Measurements from ENCODE around the gene TLE6. TPM values are rescaled to one million over a fixed set of nuclear protein-coding genes. Genes with fewer than 3 reads are reported as not detected.

The TLE6 gene
- total and polyA plus RNA-seq, 2 of the 13 experiments (the other 11 are each of a cell fraction or from before 2014, with no cell fraction given), result 0.24 to 5.5 TPM

DNA sequence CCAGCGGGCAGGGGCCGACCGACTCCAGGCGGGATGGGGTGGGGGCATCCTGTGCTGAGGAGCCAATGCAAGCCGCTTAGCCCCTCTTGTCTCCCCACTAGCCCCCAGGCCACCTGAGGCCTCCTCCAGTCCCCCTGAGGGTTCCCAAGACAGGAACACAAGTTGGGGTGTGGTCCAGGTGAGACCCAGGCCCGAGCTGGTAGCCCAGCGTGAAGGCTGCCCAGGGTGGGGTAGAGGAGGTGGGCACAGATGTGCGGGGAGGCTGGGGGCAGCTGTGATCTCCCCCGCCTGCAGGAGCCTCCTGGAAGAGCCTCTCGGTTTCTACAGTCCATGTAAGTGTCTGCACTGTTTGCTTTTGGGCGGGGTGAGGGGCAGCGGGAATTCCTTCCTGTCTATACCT, 10.4 kb downstream of the TLE6 start:
- no peaks in the 10 kb centered on the region for H4K20me1 ChIP-seq (ENCODE audit: insufficient read depth, low read length)
- no peaks in the 10 kb centered on the region for H3K79me2 ChIP-seq (ENCODE audit: insufficient read depth, low read length)
- no peak overlapping the region for H3K4me2 ChIP-seq (ENCODE audit: low read depth, low read length)
- intact Hi-C loops (cut with micrococcal nuclease; ENCODE audit: unreplicated experiment), result no loop called here
- ChIA-PET POLR2A (no interaction called here), CTCF (ENCODE audit: low intra/inter-chr PET ratio, low total read pairs) (no interaction called here)
- peaks cover 1 to 47% of the 10 kb centered on the region in 2 experiments; a peak in 4 of 5 replicates for H3K27me3 ChIP-seq (ENCODE audit: control insufficient read depth in 1 of 2, insufficient read depth in 2 of 2, low read length in 2 of 2)
- in situ Hi-C loops (cut with HindIII; ENCODE audit: extremely low pct_ligation_motif_present, low pct_unique_long_range_greater_than_20kb), result no loop called here
- no peaks in the 10 kb centered on the region for H3K36me3 ChIP-seq (replicated peaks in 1 of 2; ENCODE audit: control insufficient read depth in 1 of 2, insufficient read depth in 2 of 2, low read length in 2 of 2)
- TF ChIP-seq, protein P1, sequence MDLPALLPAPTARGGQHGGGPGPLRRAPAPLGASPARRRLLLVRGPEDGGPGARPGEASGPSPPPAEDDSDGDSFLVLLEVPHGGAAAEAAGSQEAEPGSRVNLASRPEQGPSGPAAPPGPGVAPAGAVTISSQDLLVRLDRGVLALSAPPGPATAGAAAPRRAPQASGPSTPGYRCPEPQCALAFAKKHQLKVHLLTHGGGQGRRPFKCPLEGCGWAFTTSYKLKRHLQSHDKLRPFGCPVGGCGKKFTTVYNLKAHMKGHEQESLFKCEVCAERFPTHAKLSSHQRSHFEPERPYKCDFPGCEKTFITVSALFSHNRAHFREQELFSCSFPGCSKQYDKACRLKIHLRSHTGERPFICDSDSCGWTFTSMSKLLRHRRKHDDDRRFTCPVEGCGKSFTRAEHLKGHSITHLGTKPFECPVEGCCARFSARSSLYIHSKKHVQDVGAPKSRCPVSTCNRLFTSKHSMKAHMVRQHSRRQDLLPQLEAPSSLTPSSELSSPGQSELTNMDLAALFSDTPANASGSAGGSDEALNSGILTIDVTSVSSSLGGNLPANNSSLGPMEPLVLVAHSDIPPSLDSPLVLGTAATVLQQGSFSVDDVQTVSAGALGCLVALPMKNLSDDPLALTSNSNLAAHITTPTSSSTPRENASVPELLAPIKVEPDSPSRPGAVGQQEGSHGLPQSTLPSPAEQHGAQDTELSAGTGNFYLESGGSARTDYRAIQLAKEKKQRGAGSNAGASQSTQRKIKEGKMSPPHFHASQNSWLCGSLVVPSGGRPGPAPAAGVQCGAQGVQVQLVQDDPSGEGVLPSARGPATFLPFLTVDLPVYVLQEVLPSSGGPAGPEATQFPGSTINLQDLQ (CRISPR knock-in tag; IDR thresholded peaks at IDR 0.05), result no peak
- TF ChIP-seq ZNF343 (CRISPR knock-in tag; IDR thresholded peaks at IDR 0.05), result no peak
- no peak for TF ChIP-seq ZNF790 (CRISPR knock-in tag; IDR thresholded peaks at IDR 0.05; ENCODE audit: borderline replicate concordance)
- TF ChIP-seq THAP7 (CRISPR knock-in tag; IDR thresholded peaks at IDR 0.05), result no peak
- TF ChIP-seq ZNF333 (CRISPR knock-in tag; IDR thresholded peaks at IDR 0.05; ENCODE audit: borderline replicate concordance), result no peak
- no peak for TF ChIP-seq ETV5 (CRISPR knock-in tag; IDR thresholded peaks at IDR 0.05; ENCODE audit: borderline replicate concordance)
- no peak for TF ChIP-seq XBP1 (CRISPR knock-in tag; IDR thresholded peaks at IDR 0.05)
- TF ChIP-seq BRD4 (CRISPR knock-in tag; IDR thresholded peaks at IDR 0.05), result no peak
- TF ChIP-seq ZNF552 (CRISPR knock-in tag; IDR thresholded peaks at IDR 0.05; ENCODE audit: borderline replicate concordance), result no peak
- TF ChIP-seq, protein P2, sequence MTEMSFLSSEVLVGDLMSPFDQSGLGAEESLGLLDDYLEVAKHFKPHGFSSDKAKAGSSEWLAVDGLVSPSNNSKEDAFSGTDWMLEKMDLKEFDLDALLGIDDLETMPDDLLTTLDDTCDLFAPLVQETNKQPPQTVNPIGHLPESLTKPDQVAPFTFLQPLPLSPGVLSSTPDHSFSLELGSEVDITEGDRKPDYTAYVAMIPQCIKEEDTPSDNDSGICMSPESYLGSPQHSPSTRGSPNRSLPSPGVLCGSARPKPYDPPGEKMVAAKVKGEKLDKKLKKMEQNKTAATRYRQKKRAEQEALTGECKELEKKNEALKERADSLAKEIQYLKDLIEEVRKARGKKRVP (CRISPR knock-in tag; IDR thresholded peaks at IDR 0.05), result no peak
- no peak for TF ChIP-seq ZNF878 (CRISPR knock-in tag; IDR thresholded peaks at IDR 0.05)
- no peak for DNase-seq (ENCODE audit: low spot score)
- ATAC-seq, result no peak
- H3K27ac ChIP-seq (ENCODE audit: extremely low read length, insufficient read depth, low read length), result no peak overlapping the region
- 0% methylated on average over 1 of the region's 12 CpGs for WGBS (ENCODE audit: low lambda C conversion rate)
- BruUV-seq (replicated peaks), result no TSS peak
- no peak for FAIRE-seq
- H2AFZ ChIP-seq (ENCODE audit: low read length), result no peak overlapping the region
- no peak overlapping the region for H3K9ac ChIP-seq (ENCODE audit: insufficient read depth, low read depth, low read length)
- H3K9me3 ChIP-seq (ENCODE audit: low read length), result no peaks in the 10 kb centered on the region
- H3K4me1 ChIP-seq (ENCODE audit: insufficient read depth, low read length), result peaks cover 35% of the 10 kb centered on the region
- no peak overlapping the region for H3K4me3 ChIP-seq (replicated peaks in 1 of 3; ENCODE audit: insufficient read depth in 1 of 3, low read depth in 2 of 3, low read length in 3 of 3)

Data from HepG2 (cell line).